Stromal cell of bone marrow (primary cell): ENCODE results near the gene TMEM40.
"Not testable (repeated sequence)": the region's sequence is repeated elsewhere in the genome, so short reads cannot be mapped to it uniquely, and the experiment has no call there.

Source experiments
- DNase-seq: peaks from one replicate; pipeline ENCODE4 v3.0.0-alpha.2; 2012; ENCODE audit warnings: low read depth

Gene TMEM40

GRCh38 chr3:12716605-12717151 is 42.4 kb downstream of the TMEM40 start:
- no peak for DNase-seq

- DNase-seq, result no peak
Measured at GRCh38 chr3:12714278-12714677, 44.8 kb downstream of the TMEM40 start.

GRCh38 chr3:12710062-12710461 is 49.0 kb downstream of the TMEM40 start:
- no peak for DNase-seq

- no peak for DNase-seq
Measured at GRCh38 chr3:12709334-12709733, 49.7 kb downstream of the TMEM40 start.

GRCh38 chr3:12708584-12709192 is 50.4 kb downstream of the TMEM40 start:
- DNase-seq, result peak; percentile 65

GRCh38 chr3:12707449-12707848 is 51.6 kb downstream of the TMEM40 start:
- no peak for DNase-seq

GRCh38 chr3:12706504-12707253 is 52.4 kb downstream of the TMEM40 start:
- DNase-seq, result peak; percentile 65

- DNase-seq, result peak; percentile 64
Measured at GRCh38 chr3:12705981-12706380, 53.1 kb downstream of the TMEM40 start.

GRCh38 chr3:12705374-12705926 is 53.6 kb downstream of the TMEM40 start:
- no peak for DNase-seq

- DNase-seq, result no peak
Measured at GRCh38 chr3:12702501-12702900, 56.6 kb downstream of the TMEM40 start.

GRCh38 chr3:12701601-12702000 is 57.5 kb downstream of the TMEM40 start:
- not testable (repeated sequence) for DNase-seq

GRCh38 chr3:12700800-12701199 is 58.3 kb downstream of the TMEM40 start:
- no peak for DNase-seq

GRCh38 chr3:12695916-12696315 is 63.1 kb downstream of the TMEM40 start:
- DNase-seq, result no peak

GRCh38 chr3:12695112-12695511 is 63.9 kb downstream of the TMEM40 start:
- DNase-seq, result no peak

GRCh38 chr3:12692444-12692843 is 66.6 kb downstream of the TMEM40 start:
- no peak for DNase-seq

- DNase-seq, result no peak
Measured at GRCh38 chr3:12689997-12690711, 68.9 kb downstream of the TMEM40 start.

- no peak for DNase-seq
Measured at GRCh38 chr3:12687948-12688347, 71.1 kb downstream of the TMEM40 start.

- no peak for DNase-seq
Measured at GRCh38 chr3:12686096-12686495, 73.0 kb downstream of the TMEM40 start.
